ENCODE results near the gene PGS1.

The PGS1 gene

DNA sequence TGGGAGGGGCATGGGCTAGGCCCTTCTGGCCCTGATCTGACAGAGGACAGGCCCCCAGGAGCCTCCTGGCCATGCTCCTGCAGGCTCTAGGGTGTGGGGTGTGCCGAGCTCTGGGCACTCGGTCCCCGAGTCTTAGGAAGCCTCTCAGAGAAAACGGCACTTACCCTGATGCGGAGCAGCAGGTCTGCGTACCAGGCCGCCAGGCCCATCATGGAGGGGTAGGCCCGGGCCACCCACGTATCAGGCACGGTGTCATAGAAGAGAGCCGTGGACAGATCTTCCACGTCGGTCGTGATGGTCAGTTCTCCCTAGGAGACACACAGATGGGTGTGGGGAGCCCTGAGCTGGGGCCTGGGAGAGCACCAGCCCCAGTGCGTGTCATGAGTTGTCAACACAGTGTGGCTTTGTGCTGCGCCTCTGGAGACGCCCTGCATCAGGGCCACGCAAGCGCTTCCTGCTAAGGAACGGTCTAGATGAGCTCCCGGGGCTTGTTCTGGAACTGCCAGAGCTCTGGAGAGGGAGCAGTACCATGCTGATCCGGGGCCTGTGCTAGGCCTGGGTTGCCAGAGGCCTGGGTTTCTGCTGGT lies 47.9 kb downstream of the PGS1 start:
- no peak for DNase-seq (ENCODE audit: low read depth in 3 of 3)

GRCh38 chr17:78427140-78427539 lies 48.7 kb downstream of the PGS1 start:
- no peak for DNase-seq (ENCODE audit: low read depth in 3 of 3)

GRCh38 chr17:78428025-78428575 lies 49.7 kb downstream of the PGS1 start:
- no peak for DNase-seq (ENCODE audit: low read depth in 3 of 3)

DNA sequence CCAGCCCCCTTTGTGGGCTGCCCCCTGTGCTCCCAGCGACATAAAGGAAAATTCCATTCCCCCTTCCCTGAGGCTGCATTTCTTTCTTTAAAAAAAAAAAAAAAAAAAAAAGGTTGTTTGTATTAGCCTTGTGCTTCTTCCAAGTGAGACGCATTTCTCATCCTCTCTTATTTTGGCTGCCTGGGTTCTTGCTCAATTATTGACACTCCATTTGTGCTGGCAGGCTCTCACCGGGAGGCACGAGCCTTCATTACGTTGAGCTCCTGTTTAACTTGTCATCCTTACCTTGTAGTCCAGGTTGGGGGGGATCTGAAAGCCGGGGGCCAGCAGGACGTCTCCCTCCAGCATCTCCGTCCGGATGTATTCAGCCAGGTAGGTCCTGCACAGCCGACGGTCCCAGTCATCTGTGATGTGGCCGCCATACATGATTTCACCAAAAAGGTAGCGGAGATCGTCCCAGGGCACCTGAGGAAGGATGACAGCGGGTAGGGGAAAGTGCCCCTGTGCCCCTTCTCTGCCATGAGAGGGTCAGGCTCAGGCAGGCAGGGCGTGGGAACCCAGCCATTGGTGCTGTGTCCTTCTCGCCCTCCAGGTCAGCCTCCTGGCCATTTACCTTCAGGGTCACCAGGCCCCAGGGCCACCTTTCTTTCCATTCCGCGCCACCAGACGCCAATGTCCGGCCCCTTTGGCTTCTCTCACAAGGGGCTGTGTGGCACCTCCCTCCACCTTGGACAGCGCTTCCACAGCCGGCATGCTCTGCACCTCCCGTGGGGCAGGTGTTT lies 50.6 kb downstream of the PGS1 start:
- DNase-seq (ENCODE audit: low read depth in 3 of 3): no peak

GRCh38 chr17:78429618-78429995 lies 51.2 kb downstream of the PGS1 start:
- no peak for DNase-seq (ENCODE audit: low read depth in 3 of 3)

GRCh38 chr17:78430892-78431691 lies 52.6 kb downstream of the PGS1 start:
- no peak for DNase-seq (ENCODE audit: low read depth in 3 of 3)

GRCh38 chr17:78431692-78431958 lies 53.2 kb downstream of the PGS1 start:
- no peak for DNase-seq (ENCODE audit: low read depth in 3 of 3)

- DNase-seq (ENCODE audit: low read depth in 3 of 3): no peak
These were observed 54.0 kb downstream of the PGS1 start for GRCh38 chr17:78432226-78433012.

DNA sequence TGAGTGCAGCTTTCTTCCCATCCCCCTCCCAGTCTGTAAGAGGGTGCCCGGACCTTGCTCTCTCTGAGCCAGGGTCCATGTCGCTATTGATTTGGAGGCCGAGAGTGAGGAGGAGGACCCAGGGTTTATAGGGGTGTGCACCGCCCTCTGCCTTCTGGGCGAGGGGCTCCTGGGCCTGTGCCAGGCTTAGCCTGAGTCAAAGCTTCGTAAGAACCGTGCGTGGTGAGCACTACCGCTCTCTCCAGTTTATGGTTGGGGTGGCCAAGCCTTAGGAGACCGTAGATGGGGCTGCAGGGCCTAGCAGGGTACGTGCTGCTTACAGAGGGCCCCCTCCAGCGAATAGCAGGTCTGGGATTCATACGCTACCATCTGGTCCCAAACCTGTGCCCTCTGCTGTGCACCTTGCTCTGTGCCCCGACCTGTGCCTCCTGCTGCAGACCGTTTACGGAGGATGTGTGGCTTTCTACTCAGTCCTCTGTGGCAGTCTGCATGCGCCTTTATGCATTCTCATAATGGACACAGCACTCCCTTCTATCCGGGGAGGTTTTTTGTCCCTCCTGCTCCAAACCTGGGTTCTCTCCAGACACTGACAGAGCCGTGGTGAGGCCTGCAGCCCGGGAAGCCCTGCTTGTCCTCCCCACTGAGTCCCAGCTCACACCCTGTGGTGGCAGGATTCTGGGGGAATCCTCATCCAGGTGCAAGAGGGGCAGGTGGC lies 54.7 kb downstream of the PGS1 start:
- no peak for DNase-seq (ENCODE audit: low read depth in 3 of 3)

DNA sequence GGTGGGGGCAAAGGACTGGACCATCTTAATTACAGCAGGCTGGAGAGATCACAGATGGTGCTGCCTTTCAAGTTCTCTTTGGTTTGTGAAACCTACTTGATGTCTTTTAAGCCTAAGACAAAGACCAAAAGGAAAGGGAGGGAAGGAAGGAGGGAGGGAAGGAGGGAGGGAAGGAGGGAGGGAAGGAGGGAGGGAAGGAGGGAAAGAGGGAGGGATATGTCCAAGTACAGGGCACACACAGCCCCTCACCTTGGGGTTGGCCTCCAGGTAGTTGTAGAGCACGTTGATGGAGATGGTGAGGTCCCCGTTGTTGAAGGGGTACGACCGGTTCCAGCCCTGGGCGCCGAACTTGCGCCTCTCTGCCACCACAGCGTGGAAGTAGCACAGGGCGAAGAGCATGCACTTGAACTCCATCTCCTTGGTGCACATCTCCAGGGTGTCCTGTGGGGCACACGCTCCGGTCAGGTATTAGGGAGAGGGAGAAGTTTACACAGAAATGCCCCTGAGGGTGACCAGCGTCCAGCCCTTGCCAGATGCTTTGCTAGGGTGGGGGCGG lies 55.4 kb downstream of the PGS1 start:
- DNase-seq (ENCODE audit: low read depth in 3 of 3): no peak

GRCh38 chr17:78434455-78435329 lies 56.2 kb downstream of the PGS1 start:
- DNase-seq (ENCODE audit: low read depth in 3 of 3): no peak

DNA sequence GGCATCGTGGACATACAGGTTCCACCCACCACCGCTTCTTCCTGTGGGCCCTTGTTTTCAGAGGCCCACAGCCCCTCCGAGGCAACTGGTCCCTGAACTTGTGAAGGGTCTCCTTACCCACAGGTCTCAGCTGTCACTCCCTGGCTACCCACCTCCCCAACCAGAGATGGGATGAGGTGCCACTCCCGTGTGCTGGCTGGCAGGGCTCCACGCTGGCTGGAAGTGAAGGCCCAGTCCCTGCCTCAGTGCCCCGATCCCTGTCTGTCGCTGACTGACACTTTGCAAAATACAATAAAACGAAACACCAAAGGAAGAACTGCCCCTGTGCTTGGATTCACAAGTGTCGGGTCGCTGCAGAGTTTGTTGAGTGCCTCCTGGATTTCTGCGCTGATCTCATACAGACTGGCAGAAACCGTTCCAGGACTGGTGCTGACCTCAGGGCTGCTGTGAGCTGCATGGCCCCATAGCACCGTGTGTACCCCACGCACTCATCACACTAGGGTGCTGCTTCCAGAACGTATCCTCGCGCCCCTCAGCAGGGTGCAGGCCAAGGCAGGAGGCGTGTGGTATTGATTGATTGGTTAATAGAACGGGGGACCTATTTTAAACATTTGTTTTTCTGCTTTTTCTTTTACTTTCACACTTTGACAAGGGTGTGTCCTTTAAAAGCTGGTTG lies 57.0 kb downstream of the PGS1 start:
- no peak for DNase-seq (ENCODE audit: low read depth in 3 of 3)

DNA sequence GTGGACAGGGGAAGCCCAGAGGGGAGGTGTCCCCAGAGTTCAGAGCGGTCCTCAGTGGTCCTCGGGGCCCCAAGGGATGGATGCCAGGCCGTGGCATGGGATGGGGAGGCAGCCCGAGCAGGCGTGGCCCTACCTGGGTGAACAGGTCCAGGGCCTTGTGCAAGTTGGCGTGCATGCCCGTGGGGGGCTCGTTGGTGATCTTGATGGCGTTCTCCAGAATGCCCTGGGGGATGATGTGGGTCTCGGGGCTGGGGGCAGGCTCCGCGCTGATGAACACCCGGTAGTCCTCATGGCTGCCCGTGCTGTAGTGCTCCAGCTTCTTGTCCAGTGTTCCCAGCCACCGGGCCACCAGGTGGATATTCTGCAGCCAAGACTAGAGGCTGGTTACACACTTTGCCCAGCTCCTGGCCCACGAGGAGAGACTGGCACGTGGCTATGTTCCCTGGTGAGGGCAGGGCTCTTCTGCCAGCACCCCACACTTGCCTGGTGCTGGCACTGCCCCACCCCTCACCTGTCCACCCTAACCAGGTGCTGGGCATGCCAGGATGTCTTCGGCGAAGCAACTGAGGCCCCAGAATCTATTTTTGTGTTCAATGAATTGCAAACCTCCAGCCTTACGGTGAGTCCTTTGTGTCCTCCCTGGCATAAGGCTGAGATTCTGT lies 59.2 kb downstream of the PGS1 start:
- DNase-seq (ENCODE audit: low read depth in 3 of 3): no peak

DNA sequence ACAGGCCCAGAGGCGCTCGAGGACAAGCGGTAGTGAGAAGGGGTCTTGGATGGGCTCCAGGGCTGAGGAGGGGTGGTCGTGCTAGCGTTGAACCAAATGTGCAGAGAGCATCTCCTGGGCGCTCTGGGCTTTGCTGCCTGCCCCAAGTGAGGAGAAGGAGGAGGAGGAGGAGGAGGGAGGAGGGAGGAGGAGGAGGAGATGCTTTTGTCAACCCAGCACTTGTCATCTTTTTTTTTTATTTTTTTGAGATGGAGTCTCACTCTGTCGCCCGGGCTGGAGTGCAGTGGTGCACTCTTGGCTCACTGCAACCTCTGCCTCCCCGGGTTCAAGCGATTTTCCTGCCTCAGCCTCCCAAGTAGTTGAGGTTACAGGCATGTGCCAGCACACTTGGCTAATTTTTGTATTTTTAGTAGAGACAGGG lies 59.8 kb downstream of the PGS1 start:
- no peak for DNase-seq (ENCODE audit: low read depth in 3 of 3)

- DNase-seq (ENCODE audit: low read depth in 3 of 3): no peak
These were observed 60.4 kb downstream of the PGS1 start for GRCh38 chr17:78438694-78439325.

DNA sequence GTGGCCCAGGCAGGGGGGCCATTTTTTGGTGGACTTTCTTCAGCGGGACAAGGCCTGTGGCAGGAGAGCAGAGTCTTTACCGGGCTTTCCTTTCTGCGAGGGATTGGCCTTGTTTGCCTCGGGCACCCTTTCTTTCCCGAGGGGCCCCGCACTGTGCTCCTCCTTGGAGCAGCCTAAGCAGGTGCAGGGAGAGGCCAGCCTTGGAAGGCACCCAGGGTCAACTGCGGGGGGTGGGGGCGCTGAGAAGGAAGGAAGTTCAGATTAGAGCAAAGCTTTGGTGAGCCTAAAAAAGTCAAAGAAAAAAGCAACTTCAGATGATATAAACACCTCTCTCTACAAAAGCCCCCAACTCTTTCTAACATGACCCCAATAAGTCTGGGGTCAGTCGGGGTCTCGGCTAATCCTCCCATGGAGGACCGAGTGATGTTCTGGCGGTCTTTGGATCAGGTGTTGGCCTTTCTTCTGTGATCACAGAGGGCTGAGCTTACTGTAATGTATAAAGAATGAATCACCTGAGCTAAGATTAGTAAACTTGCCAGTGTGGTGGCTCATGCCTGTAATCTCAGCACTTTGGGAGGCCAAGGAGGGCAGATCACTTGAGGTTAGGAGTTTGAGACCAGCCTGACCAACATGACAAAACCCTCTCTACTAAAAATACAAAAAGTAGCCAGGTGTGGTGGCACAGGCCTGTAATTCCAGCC lies 63.0 kb downstream of the PGS1 start:
- no peak for DNase-seq (ENCODE audit: low read depth in 3 of 3)

DNA sequence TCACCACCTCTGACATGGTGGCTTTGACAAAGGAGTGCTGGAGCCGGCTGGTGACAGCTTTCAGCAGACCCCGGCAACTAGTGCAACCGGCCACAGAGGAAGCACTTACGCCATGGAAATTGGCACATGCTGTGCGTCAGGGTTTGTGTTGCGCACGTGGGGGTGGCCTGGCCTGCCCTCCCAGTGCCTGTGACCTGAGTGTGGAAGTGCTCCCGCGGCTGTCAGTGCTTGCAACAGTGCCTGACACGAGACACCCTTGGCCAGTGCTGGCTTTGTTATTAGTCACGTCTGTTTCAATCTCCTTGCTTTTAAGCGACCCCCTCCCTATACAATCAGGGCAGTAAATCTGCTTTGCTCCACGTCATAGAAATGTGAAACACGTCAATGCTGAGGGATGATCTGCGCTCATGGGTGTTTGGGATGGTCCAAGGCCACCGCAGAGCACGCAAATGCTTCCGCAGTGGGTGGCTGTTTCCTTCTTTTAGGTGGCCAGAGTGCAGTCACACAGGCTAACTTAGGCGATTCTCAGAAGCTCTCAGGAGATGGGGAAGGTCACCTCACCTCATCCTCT lies 64.3 kb downstream of the PGS1 start:
- no peak for DNase-seq (ENCODE audit: low read depth in 3 of 3)

Data from stimulated activated CD4-positive, alpha-beta T cell treated with anti-CD3 and anti-CD28 coated beads, TNF-alpha, amount 100 ng/mL, for 48 hours (primary cell).